Heart right ventricle (tissue), 16 donors: ENCODE measurements around the gene TFF3. TPM values are rescaled to one million over a fixed set of nuclear protein-coding genes. Genes with fewer than 3 reads are reported as not detected.
"Not testable (repeated sequence)": the region's sequence is repeated elsewhere in the genome, so short reads cannot be mapped to it uniquely, and the experiment has no call there.

Experiments used
- ATAC-seq, 8 donors: fragments of 200-7000 bp; cut with Tn5 transposase; one replicate each; pipeline ENCODE4 v1.9.1; 2020; ENCODE audit warnings: mild to moderate bottlenecking in 8 of 8, moderate library complexity in 8 of 8, moderate number of reproducible peaks in 1 of 8
- DNase-seq, 2 donors: peaks; one replicate each; pipeline ENCODE4 v3.0.0-alpha.2; 2020
- H3K27ac ChIP-seq, 10 donors: fragments of 200-600 bp; sonication (generic) in 2 of 10; one replicate each; pipeline versions ENCODE4 v1.5.0 to v1.8.0; 2020 to 2022; ENCODE audit warnings: mild to moderate bottlenecking in 3 of 10
- H3K27me3 ChIP-seq, 7 donors: fragments of 200-600 bp; one replicate each; pipeline ENCODE4 v1.8.0; 2021 to 2022; ENCODE audit warnings: mild to moderate bottlenecking in 2 of 7
- H3K36me3 ChIP-seq, 9 donors: fragments of 200-600 bp; sonication (generic) in 1 of 9; one replicate each; pipeline versions ENCODE4 v1.5.0 to v1.8.0; 2020 to 2022; ENCODE audit warnings: mild to moderate bottlenecking in 2 of 9
- H3K4me1 ChIP-seq, 9 donors: fragments of 200-600 bp; sonication (generic) in 1 of 9; one replicate each; pipeline versions ENCODE4 v1.5.0 to v1.8.0; 2020 to 2022; ENCODE audit warnings: mild to moderate bottlenecking in 4 of 9
- H3K4me3 ChIP-seq, 10 donors: fragments of 200-600 bp; sonication (generic) in 2 of 10; one replicate each; pipeline versions ENCODE4 v1.5.0 to v1.8.0; 2020 to 2022; ENCODE audit warnings: mild to moderate bottlenecking in 7 of 10, moderate library complexity in 2 of 10
- H3K9me3 ChIP-seq, 11 donors: fragments of 200-600 bp in 10 of 11; sonication (generic) in 2 of 11; one replicate each; pipeline versions ENCODE4 v1.5.0 to v1.8.0; 2013 to 2022; ENCODE audit warnings: mild to moderate bottlenecking in 2 of 11, control low read depth in 1 of 11, moderate library complexity in 1 of 11
- CTCF ChIP-seq, 9 donors: fragments of 200-600 bp; sonication (generic) in 2 of 9; IDR thresholded peaks; one replicate each; pipeline versions ENCODE4 v1.5.0 to v1.8.0; 2021 to 2022; ENCODE audit warnings: antibody characterized with exemption in 9 of 9, mild to moderate bottlenecking in 5 of 9, moderate library complexity in 1 of 9
- WGBS, 2 donors: extraction: QIAGEN DNeasy Blood & Tissue Kit; methylation state at CpG; one replicate each; pipeline ENCODE4 v1.1.7; 2013; ENCODE audit warnings: inconsistent platforms in 1 of 2; 5-methylcytosine and 5-hydroxymethylcytosine counted together
- intact Hi-C, 10 donors: fragments of 100-400 bp; cut with DNase I; formaldehyde crosslinking; loops; one replicate each; pipeline versions ENCODE4 v1.11.1 to v1.14.2; 2022
- polyA plus RNA-seq, 2 donors: library from polyadenylated mRNA; stranded (reverse); fragments of 200-250 nt; gene quantifications; one replicate each; pipeline ENCODE4 v1.2.3, GENCODE V29; 2013
- total RNA-seq, 10 donors: library from RNA; stranded (reverse); fragmentation: NEBNext Ultra II Directional in 3 of 10; extraction: Animal tissue kit (Norgen Biotek cat#: 25700) in 3 of 10; gene quantifications; one replicate each; pipeline versions ENCODE4 v1.2.1 to v1.2.4, GENCODE V29; 2021 to 2023
- donor health status: Arrhythmogenic right ventricular cardiomyopathy.
- donor health status: ischemic (EF 13 %, LVEDD 7.1; RV severe dilation, severe dysfunction).
- donor health status: healthy with polysubstance abuse.
- donor health status: DM: no; HTN: yes; CAD: no.
- donor health status: DM: no; HTN: no; CAD: no.
- donor health status: ischemic (EF 25% LVEDD 6.9; RV normal size, moderate dysfunction).
- donor health status: ischemic (EF 25% LVEDD 5.7; RV mildly dilated, moderate dysfunction).
- donor health status: healthy.
- donor health status: DM: yes; HTN: yes; CAD: no.
- donor health status: Ischemic cardiomyopathy.
- donor health status: ischemic (EF 35%, LVEDD 5.7; RV mildly dilated, moderate dysfunction).
- donor health status: nonischemic (EF 11% LVEDD 7.7; RV severe dilation, severe dysfunction).
- donor health status: DM: yes; HTN: yes; CAD: no.
- donor health status: PGD.
- donor health status: ischemic (EF 29% LVEDD 5.4; RV normal size, mild dysfunction).
- donor health status: nonischemic (EF 23%, LVEDD 6.1; RV moderate dilation, normal function).

TFF3 gene
- total and polyA plus RNA-seq, 12 donors, result 0.90 to 7.9 (median 2.7) TPM

DNA sequence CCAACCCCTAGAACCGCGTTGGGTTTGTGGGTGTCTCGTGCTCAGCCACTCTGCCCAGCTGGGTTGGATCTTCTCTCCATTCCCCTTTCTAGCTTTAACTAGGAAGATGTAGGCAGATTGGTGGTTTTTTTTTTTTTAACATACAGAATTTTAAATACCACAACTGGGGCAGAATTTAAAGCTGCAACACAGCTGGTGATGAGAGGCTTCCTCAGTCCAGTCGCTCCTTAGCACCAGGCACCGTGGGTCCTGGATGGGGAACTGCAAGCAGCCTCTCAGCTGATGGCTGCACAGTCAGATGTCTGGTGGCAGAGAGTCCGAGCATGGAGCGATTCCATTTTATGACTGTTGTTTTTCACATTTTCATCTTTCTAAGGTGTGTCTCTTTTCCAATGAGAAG lies 18.7 kb downstream of the TFF3 start:
- Histone ChIP-seq H3K27ac (no peak overlapping the region), H3K9me3 (no peaks in the 10 kb centered on the region), H3K27me3 (no peaks in the 10 kb centered on the region), H3K4me3 (no peak overlapping the region), H3K36me3 (peaks cover 0 to 54% (median 2%) of the 10 kb centered on the region in 9 donors), H3K4me1 (peaks cover 6 to 33% (median 22%) of the 10 kb centered on the region in 9 donors)
- TF ChIP-seq CTCF (IDR thresholded peaks at IDR 0.05), result no peak
- DNase-seq (no peak), ATAC-seq (no peak)
- WGBS, 2 donors, result 90 to 92% methylated on average over 7 of the region's 7 CpGs
- intact Hi-C loops, result no loop called here

DNA sequence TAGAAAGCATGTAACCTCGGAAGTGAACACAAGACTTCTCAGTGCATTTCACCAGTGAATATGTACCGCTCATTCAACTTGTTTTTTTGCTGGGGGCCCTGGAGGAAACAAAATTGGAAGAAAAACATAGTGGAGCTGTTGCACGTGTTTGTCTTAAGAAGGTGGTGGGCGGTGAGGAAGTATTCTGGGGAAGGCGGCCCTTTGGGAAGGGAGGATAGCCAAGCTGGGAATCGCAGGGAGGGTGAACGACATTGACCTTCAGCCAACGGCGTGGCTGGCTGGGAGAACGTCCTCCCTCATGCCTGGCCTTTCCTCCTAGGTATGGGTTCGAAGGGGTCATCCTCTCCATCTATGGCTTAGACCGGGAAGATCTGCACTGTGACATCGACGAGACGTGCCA lies 19.4 kb downstream of the TFF3 start:
- Histone ChIP-seq H3K27me3 (no peaks in the 10 kb centered on the region), H3K9me3 (no peaks in the 10 kb centered on the region), H3K36me3 (peaks cover 0 to 60% (median 9%) of the 10 kb centered on the region in 9 donors), H3K4me1 (peaks cover 6 to 26% (median 16%) of the 10 kb centered on the region in 9 donors), H3K27ac (no peak overlapping the region), H3K4me3 (no peak overlapping the region)
- WGBS, 2 donors, result 77 to 83% methylated on average over 15 of the region's 15 CpGs
- intact Hi-C loops, result no loop called here
- ATAC-seq (no peak), DNase-seq (no peak)
- no peak for TF ChIP-seq CTCF (IDR thresholded peaks at IDR 0.05)

DNA sequence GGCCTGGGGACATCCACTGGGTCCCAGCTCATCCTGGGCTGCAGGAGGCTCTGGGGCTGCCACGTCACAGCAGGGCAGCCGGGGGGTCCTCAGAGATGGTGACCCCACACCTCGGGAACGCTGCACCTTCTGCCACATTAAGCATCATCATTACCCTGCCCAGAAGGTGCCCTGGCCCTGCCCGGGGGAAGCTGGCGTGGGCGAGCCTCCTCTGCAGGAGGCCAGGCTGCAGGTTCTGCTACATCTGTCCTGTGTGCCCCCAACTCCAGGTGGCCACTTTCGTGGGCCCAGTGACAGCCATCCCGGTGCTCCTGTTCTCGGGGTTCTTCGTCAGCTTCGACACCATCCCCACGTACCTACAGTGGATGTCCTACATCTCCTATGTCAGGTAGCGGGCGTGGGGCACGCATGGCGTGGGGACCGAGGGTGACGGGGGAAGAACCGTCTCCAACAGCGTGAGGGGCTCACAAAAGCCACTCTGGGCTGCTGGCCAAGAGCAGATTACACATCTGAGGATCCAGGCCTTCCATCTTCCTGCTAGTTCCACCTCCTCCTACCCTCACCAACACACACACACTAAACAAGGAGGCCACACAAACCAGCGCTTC lies 20.8 kb downstream of the TFF3 start:
- H3K36me3 ChIP-seq, result peaks cover 0 to 75% (median 10%) of the 10 kb centered on the region in 9 donors
- no peaks in the 10 kb centered on the region for H3K9me3 ChIP-seq
- H3K4me1 ChIP-seq, result peaks cover 0 to 12% (median 5%) of the 10 kb centered on the region in 9 donors
- no peaks in the 10 kb centered on the region for H3K27me3 ChIP-seq
- DNase-seq, result no peak
- intact Hi-C loops, result no loop called here
- peak in 1 of 8 donors; percentile 9 for ATAC-seq
- 93 to 95% methylated on average over 22 of the region's 22 CpGs for WGBS, 2 donors
- no peak overlapping the region for H3K27ac ChIP-seq
- H3K4me3 ChIP-seq, result no peak overlapping the region
- no peak for TF ChIP-seq CTCF (IDR thresholded peaks at IDR 0.05)

- no peak for TF ChIP-seq CTCF (IDR thresholded peaks at IDR 0.05)
- H3K36me3 ChIP-seq, result peaks cover 0 to 81% (median 10%) of the 10 kb centered on the region in 9 donors
Measured at GRCh38 chr21:42293649-42294272, 21.4 kb downstream of the TFF3 start.

GRCh38 chr21:42292563-42293142 lies 22.6 kb downstream of the TFF3 start:
- peaks cover 0 to 85% (median 18%) of the 10 kb centered on the region in 9 donors for H3K36me3 ChIP-seq
- H3K27ac ChIP-seq, intact Hi-C loops, H3K4me1 ChIP-seq, H3K4me3 ChIP-seq, H3K9me3 ChIP-seq, DNase-seq, H3K27me3 ChIP-seq, ATAC-seq: not testable (repeated sequence)
- 95 to 97% methylated on average over 4 of the region's 4 CpGs for WGBS, 2 donors

More at GRCh38 chr21:42293649-42294272, 21.4 kb downstream of the TFF3 start:
- DNase-seq (no peak), ATAC-seq (peak in 2 of 8 donors; percentile 19 to 24)
- intact Hi-C loops, result no loop called here
- Histone ChIP-seq H3K27ac (no peak overlapping the region), H3K27me3 (no peaks in the 10 kb centered on the region), H3K9me3 (no peaks in the 10 kb centered on the region), H3K4me3 (no peak overlapping the region), H3K4me1 (peaks cover 0 to 5% (median 0%) of the 10 kb centered on the region in 9 donors)
- WGBS, 2 donors, result 85 to 89% methylated on average over 17 of the region's 17 CpGs
